WTC11 (cell line): ENCODE results near the gene FLT3. TPM values are rescaled to one million over a fixed set of nuclear protein-coding genes. Genes with fewer than 3 reads are reported as not detected.

ENCODE experiments used
- ATAC-seq: fragments of 200-7000 bp; cut with Tn5 transposase; 2 replicates; pipeline ENCODE4 v1.10.0; 2021; ENCODE audit warnings: mild to moderate bottlenecking, moderate library complexity
- CTCF ChIA-PET: fragments of 300-600 bp; sonication (Branson Sonifier 250); formaldehyde crosslinking; loops from one replicate; lab custom pipeline; 2021; ENCODE audit warnings: antibody characterized with exemption; lab: Charles Lee
- POLR2A ChIA-PET: fragments of 350-600 bp; sonication (Branson Sonifier 250); formaldehyde crosslinking; loops from one replicate; lab custom pipeline; 2021; ENCODE audit warnings: antibody characterized with exemption; lab: Charles Lee
- DNase-seq: peaks from one replicate; pipeline ENCODE4 v3.0.0; 2021; ENCODE audit warnings: low spot score
- H3K27ac Mint-ChIP-seq: 2 replicates; pipeline ENCODE4 v1.8.0; 2021; ENCODE audit warnings: mixed read lengths
- H3K27me3 Mint-ChIP-seq: 2 replicates; pipeline ENCODE4 v1.8.0; 2021; ENCODE audit warnings: low read depth, mild to moderate bottlenecking, moderate library complexity, mixed read lengths
- H3K36me3 Mint-ChIP-seq: 2 replicates; pipeline ENCODE4 v1.8.0; 2021; ENCODE audit warnings: mixed read lengths
- H3K4me1 Mint-ChIP-seq: 2 replicates; pipeline ENCODE4 v1.8.0; 2022; ENCODE audit warnings: mixed read lengths
- H3K4me3 Mint-ChIP-seq: 2 replicates; pipeline ENCODE4 v1.8.0; 2021; ENCODE audit warnings: mild to moderate bottlenecking, moderate library complexity, mixed read lengths
- H3K9me3 Mint-ChIP-seq: 2 replicates; pipeline ENCODE4 v1.8.0; 2021; ENCODE audit warnings: mixed read lengths
- AR ChIP-seq: fragments of 250-450 bp; sonication (Bioruptor Pico); IDR thresholded peaks from 2 replicates; pipeline ENCODE4 v1.9.0; 2021; ENCODE audit warnings: mild to moderate bottlenecking
- ATF1 ChIP-seq: sonication (generic); formaldehyde crosslinking; IDR thresholded peaks from 2 replicates; pipeline ENCODE4 v1.8.1; 2023; ENCODE audit warnings: mild to moderate bottlenecking, moderate library complexity, missing genetic modification reagents
- CBFB ChIP-seq: sonication (generic); formaldehyde crosslinking; IDR thresholded peaks from 2 replicates; pipeline ENCODE4 v1.8.1; 2022; ENCODE audit warnings: mild to moderate bottlenecking, low read depth, missing genetic modification reagents
- FOXP1 ChIP-seq: sonication (generic); formaldehyde crosslinking; IDR thresholded peaks from 2 replicates; pipeline ENCODE4 v1.8.0; 2022; ENCODE audit warnings: missing genetic modification reagents, mild to moderate bottlenecking, moderate library complexity, borderline replicate concordance
- GTF2I ChIP-seq: fragments of 250-450 bp; sonication (Bioruptor Pico); conservative IDR thresholded peaks from 2 replicates; pipeline ENCODE4 v1.4.0; 2021; ENCODE audit warnings: mild to moderate bottlenecking
- MXD4 ChIP-seq: fragments of 250-450 bp; sonication (Bioruptor Pico); IDR thresholded peaks from 2 replicates; pipeline ENCODE4 v1.8.0; 2021; ENCODE audit warnings: mild to moderate bottlenecking, moderate library complexity, borderline replicate concordance
- MYBL2 ChIP-seq: sonication (generic); formaldehyde crosslinking; IDR thresholded peaks from 2 replicates; pipeline ENCODE4 v1.8.1; 2023; ENCODE audit warnings: mild to moderate bottlenecking, moderate library complexity, missing genetic modification reagents
- NR2C2 ChIP-seq: sonication (generic); formaldehyde crosslinking; IDR thresholded peaks from 2 replicates; pipeline ENCODE4 v1.8.0; 2022; ENCODE audit warnings: mild to moderate bottlenecking, missing genetic modification reagents
- PRDM15 ChIP-seq: sonication (generic); formaldehyde crosslinking; IDR thresholded peaks from 2 replicates; pipeline ENCODE4 v1.8.0; 2022; ENCODE audit warnings: missing genetic modification reagents
- TCF7 ChIP-seq: sonication (generic); formaldehyde crosslinking; IDR thresholded peaks from 2 replicates; pipeline ENCODE4 v1.8.0; 2022; ENCODE audit warnings: mild to moderate bottlenecking, low read depth, missing genetic modification reagents, moderate library complexity
- ZNF532 ChIP-seq: fragments of 250-450 bp; sonication (Bioruptor Pico); IDR thresholded peaks from 2 replicates; pipeline ENCODE4 v1.9.0; 2021; ENCODE audit warnings: mild to moderate bottlenecking, borderline replicate concordance
- total RNA-seq: library from RNA; stranded (reverse); gene quantifications from 3 replicates; pipeline ENCODE4 v1.2.3, GENCODE V29; 2021
- TF ChIP-seq, protein P1 (sequence below): fragments of 250-450 bp; sonication (Bioruptor Pico); conservative IDR thresholded peaks from 2 replicates; pipeline ENCODE4 v1.9.0; 2021; ENCODE audit warnings: mild to moderate bottlenecking
- TF ChIP-seq, protein P2 (sequence below): sonication (generic); formaldehyde crosslinking; IDR thresholded peaks from 2 replicates; pipeline ENCODE4 v1.8.1; 2022; ENCODE audit warnings: low read depth, mild to moderate bottlenecking, moderate library complexity, missing genetic modification reagents, borderline replicate concordance
- TF ChIP-seq, protein P3 (sequence below): sonication (generic); formaldehyde crosslinking; IDR thresholded peaks from 2 replicates; pipeline ENCODE4 v1.8.1; 2023; ENCODE audit warnings: mild to moderate bottlenecking, missing genetic modification reagents, borderline replicate concordance

The FLT3 gene
- total RNA-seq, 1 experiment from 2014 or later: 0.15 TPM

DNA sequence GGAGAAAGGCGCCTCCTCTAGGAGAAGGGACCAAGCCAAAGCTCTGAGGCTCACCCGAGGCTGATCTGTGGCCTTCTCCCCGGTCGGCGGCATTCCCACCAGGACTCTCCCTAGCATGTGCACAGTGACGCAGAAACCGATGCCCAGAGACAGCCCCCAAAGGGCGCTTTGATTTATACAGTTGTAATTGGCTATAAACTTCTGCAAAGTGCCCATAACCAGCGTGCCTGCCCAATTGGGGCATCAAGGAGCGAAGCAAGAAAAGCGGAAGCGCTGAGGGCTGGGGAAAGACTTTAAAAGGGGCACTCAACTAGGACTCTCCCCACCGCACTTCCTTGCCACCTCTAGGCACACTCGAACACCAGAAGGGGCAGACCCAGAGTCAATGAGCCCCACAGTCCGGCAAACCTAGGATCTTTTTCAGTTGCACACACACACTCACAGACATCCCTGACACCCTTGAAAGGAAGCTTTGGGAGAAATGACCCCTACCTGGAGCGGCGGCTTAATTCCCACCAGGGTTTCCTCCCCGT lies 133.1 kb downstream of the FLT3 start:
- no peaks in the 10 kb centered on the region for H3K36me3 Mint-ChIP-seq
- DNase-seq: no peak
- no peak for ATAC-seq
- no peaks in the 10 kb centered on the region for H3K9me3 Mint-ChIP-seq
- no peak for TF ChIP-seq TCF7 (CRISPR knock-in tag)
- no peak for TF ChIP-seq FOXP1 (CRISPR knock-in tag)
- TF ChIP-seq NR2C2 (CRISPR knock-in tag): no peak
- no peak for TF ChIP-seq ZNF532 (CRISPR knock-in tag)
- TF ChIP-seq CBFB: no peak
- no peak for TF ChIP-seq PRDM15 (CRISPR knock-in tag)
- TF ChIP-seq, protein P1, sequence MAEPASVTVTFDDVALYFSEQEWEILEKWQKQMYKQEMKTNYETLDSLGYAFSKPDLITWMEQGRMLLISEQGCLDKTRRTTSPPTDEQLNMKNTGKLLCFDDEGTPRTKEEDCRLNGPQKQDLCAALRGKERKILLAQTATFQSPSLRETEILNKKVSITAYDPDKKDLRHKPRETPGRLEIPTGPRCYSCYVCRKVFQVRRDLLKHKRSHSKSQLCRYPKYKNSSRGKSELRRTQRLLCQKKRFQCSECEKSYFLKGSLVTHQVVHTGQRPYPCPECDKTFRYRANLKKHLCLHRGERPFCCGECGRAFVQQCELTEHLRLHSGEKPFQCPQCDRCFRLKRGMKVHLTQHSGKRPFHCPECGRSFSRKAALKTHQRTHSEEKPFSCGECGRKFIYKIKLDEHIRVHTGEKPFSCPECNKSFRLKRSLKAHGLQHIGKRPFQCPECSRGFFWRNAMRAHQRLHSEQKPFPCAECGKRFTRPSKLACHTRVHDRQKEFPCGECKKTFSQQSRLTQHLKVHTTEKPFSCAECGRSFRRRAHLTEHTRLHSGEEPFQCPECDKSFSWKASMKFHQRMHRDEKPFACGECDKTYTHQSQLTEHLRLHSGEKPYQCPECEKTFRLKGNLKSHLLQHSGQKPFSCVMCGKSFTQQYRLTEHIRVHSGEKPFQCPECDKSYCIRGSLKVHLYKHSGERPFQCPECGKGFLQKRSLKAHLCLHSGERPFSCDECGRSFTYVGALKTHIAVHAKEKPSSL: no peak
- TF ChIP-seq, protein P2, sequence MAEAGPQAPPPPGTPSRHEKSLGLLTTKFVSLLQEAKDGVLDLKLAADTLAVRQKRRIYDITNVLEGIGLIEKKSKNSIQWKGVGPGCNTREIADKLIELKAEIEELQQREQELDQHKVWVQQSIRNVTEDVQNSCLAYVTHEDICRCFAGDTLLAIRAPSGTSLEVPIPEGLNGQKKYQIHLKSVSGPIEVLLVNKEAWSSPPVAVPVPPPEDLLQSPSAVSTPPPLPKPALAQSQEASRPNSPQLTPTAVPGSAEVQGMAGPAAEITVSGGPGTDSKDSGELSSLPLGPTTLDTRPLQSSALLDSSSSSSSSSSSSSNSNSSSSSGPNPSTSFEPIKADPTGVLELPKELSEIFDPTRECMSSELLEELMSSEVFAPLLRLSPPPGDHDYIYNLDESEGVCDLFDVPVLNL: no peak
- TF ChIP-seq, protein P3, sequence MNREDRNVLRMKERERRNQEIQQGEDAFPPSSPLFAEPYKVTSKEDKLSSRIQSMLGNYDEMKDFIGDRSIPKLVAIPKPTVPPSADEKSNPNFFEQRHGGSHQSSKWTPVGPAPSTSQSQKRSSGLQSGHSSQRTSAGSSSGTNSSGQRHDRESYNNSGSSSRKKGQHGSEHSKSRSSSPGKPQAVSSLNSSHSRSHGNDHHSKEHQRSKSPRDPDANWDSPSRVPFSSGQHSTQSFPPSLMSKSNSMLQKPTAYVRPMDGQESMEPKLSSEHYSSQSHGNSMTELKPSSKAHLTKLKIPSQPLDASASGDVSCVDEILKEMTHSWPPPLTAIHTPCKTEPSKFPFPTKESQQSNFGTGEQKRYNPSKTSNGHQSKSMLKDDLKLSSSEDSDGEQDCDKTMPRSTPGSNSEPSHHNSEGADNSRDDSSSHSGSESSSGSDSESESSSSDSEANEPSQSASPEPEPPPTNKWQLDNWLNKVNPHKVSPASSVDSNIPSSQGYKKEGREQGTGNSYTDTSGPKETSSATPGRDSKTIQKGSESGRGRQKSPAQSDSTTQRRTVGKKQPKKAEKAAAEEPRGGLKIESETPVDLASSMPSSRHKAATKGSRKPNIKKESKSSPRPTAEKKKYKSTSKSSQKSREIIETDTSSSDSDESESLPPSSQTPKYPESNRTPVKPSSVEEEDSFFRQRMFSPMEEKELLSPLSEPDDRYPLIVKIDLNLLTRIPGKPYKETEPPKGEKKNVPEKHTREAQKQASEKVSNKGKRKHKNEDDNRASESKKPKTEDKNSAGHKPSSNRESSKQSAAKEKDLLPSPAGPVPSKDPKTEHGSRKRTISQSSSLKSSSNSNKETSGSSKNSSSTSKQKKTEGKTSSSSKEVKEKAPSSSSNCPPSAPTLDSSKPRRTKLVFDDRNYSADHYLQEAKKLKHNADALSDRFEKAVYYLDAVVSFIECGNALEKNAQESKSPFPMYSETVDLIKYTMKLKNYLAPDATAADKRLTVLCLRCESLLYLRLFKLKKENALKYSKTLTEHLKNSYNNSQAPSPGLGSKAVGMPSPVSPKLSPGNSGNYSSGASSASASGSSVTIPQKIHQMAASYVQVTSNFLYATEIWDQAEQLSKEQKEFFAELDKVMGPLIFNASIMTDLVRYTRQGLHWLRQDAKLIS (CRISPR knock-in tag): no peak
- no peak for TF ChIP-seq MYBL2
- no peak for TF ChIP-seq MXD4 (CRISPR knock-in tag)
- no peak for TF ChIP-seq AR (CRISPR knock-in tag)
- TF ChIP-seq GTF2I: no peak
- no peak for TF ChIP-seq ATF1 (CRISPR knock-in tag)
- peak overlapping the region; percentile 58; the same call in 1 of the 2 replicates for H3K4me3 Mint-ChIP-seq
- ChIA-PET CTCF (interaction anchor here (0.8 to 6.1 kb wide), 7 partner anchors 8 to 605 kb away, joined by 3 to 53 read pairs (median 3); no protein-coding TSS in a partner anchor), POLR2A (no interaction called here)
- no peak overlapping the region for H3K27ac Mint-ChIP-seq
- peaks cover 100% of the 10 kb centered on the region for H3K27me3 Mint-ChIP-seq
- peaks cover 66% of the 10 kb centered on the region for H3K4me1 Mint-ChIP-seq
